ENCODE data around the gene AKAP12.

AKAP12 gene

DNA sequence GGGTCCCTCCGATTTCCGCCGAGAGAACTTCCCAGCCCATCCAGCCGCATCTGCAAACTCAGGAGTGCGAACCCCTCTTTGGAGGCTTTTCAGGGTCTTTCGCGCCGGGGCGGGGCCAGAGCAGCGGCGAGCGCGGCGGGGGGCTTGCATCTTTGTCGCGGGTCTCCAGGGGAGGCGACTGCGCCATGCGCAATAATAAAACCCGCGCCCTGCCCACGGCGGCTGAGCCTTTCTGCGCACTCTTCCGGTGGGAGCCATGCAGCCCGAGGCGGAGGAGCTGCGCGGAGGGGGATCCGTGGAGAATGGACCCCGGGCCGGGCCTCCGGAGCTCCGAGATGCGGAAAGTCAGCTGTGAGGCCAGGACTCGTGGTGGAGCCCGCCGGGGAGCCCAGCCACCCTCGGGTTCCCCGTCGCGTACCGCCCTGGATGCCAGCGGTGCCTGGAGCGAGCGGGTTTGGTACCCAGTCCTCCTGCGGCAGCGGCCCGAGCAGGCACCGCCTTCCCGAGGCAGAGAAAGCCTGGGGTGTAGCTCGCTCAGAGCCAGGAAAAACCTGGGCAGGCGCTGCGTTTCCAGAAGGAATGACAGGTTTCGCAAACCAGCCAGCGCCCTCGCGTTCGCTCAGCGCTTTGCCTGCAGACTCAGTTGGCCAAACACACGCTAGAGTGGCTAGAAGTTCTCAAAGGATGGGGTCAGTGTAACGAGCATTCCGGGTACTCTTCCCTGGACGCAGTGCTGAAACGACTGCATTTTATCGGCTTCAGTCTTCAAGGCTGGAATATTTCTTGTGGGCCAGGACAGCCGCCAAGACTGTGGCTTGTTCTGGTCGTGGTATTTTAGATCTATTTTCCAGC lies 1.2 kb downstream of the AKAP12 start:
- Histone ChIP-seq H3F3A (ENCODE audit: insufficient read depth, low read length) (no peaks in the 10 kb centered on the region), H3K27me3 (replicated peaks; ENCODE audit: insufficient read depth, low read length) (no peaks in the 10 kb centered on the region), H3K4me1 (ENCODE audit: low read length) (no peaks in the 10 kb centered on the region), H3K9me3 (replicated peaks; ENCODE audit: insufficient read depth, low read length) (no peaks in the 10 kb centered on the region), H3K4me2 (ENCODE audit: low read depth, low read length) (no peak overlapping the region), H3K4me3 (ENCODE audit: low read length) (no peak overlapping the region), H3K27ac (ENCODE audit: low read length) (no peak overlapping the region), H3K79me2 (ENCODE audit: low read length) (no peaks in the 10 kb centered on the region), H4K20me1 (ENCODE audit: insufficient read depth, low read length) (no peaks in the 10 kb centered on the region), H3K36me3 (replicated peaks; ENCODE audit: insufficient read depth, low read length) (no peaks in the 10 kb centered on the region), H3K9me2 (replicated peaks; ENCODE audit: insufficient read depth, low read length) (no peaks in the 10 kb centered on the region), H2AFZ (ENCODE audit: low read length) (no peak overlapping the region), H3K9ac (ENCODE audit: low read length) (no peak overlapping the region)
- no peak for DNase-seq
- no peak for TF ChIP-seq EZH2phosphoT487 (IDR thresholded peaks at IDR 0.05; ENCODE audit: low read length)
- TF ChIP-seq CTCF (IDR thresholded peaks at IDR 0.05; ENCODE audit: low read length), result no peak
- no peak for TF ChIP-seq EZH2 (optimal IDR thresholded peaks at IDR 0.05; ENCODE audit: low read depth, low read length)

- Histone ChIP-seq H3K9me2 (replicated peaks; ENCODE audit: insufficient read depth, low read length) (no peaks in the 10 kb centered on the region), H3K9ac (ENCODE audit: low read length) (no peak overlapping the region), H3K4me1 (ENCODE audit: low read length) (no peaks in the 10 kb centered on the region), H3K36me3 (replicated peaks; ENCODE audit: insufficient read depth, low read length) (no peaks in the 10 kb centered on the region), H4K20me1 (ENCODE audit: insufficient read depth, low read length) (no peaks in the 10 kb centered on the region), H3K4me2 (ENCODE audit: low read depth, low read length) (no peak overlapping the region), H3K27me3 (replicated peaks; ENCODE audit: insufficient read depth, low read length) (no peaks in the 10 kb centered on the region), H3K79me2 (ENCODE audit: low read length) (no peaks in the 10 kb centered on the region), H2AFZ (ENCODE audit: low read length) (no peak overlapping the region), H3F3A (ENCODE audit: insufficient read depth, low read length) (no peaks in the 10 kb centered on the region), H3K4me3 (ENCODE audit: low read length) (no peak overlapping the region), H3K9me3 (replicated peaks; ENCODE audit: insufficient read depth, low read length) (no peaks in the 10 kb centered on the region), H3K27ac (ENCODE audit: low read length) (no peak overlapping the region)
- TF ChIP-seq EZH2 (optimal IDR thresholded peaks at IDR 0.05; ENCODE audit: low read depth, low read length) (no peak), EZH2phosphoT487 (IDR thresholded peaks at IDR 0.05; ENCODE audit: low read length) (no peak), CTCF (IDR thresholded peaks at IDR 0.05; ENCODE audit: low read length) (no peak)
- DNase-seq, result no peak
These were observed 2.1 kb downstream of the AKAP12 start for GRCh38 chr6:151241853-151242252.

- Histone ChIP-seq H3K36me3 (replicated peaks; ENCODE audit: insufficient read depth, low read length) (no peaks in the 10 kb centered on the region), H3F3A (ENCODE audit: insufficient read depth, low read length) (no peaks in the 10 kb centered on the region), H3K79me2 (ENCODE audit: low read length) (no peaks in the 10 kb centered on the region), H3K9me2 (replicated peaks; ENCODE audit: insufficient read depth, low read length) (no peaks in the 10 kb centered on the region), H2AFZ (ENCODE audit: low read length) (no peak overlapping the region), H3K9me3 (replicated peaks; ENCODE audit: insufficient read depth, low read length) (no peaks in the 10 kb centered on the region), H4K20me1 (ENCODE audit: insufficient read depth, low read length) (no peaks in the 10 kb centered on the region), H3K4me2 (ENCODE audit: low read depth, low read length) (no peak overlapping the region), H3K27ac (ENCODE audit: low read length) (no peak overlapping the region), H3K4me3 (ENCODE audit: low read length) (no peak overlapping the region), H3K4me1 (ENCODE audit: low read length) (no peaks in the 10 kb centered on the region), H3K9ac (ENCODE audit: low read length) (no peak overlapping the region), H3K27me3 (replicated peaks; ENCODE audit: insufficient read depth, low read length) (no peaks in the 10 kb centered on the region)
- DNase-seq, result no peak
- TF ChIP-seq EZH2 (optimal IDR thresholded peaks at IDR 0.05; ENCODE audit: low read depth, low read length) (no peak), CTCF (IDR thresholded peaks at IDR 0.05; ENCODE audit: low read length) (no peak), EZH2phosphoT487 (IDR thresholded peaks at IDR 0.05; ENCODE audit: low read length) (no peak)
These were observed 2.7 kb downstream of the AKAP12 start for GRCh38 chr6:151242420-151242861.

Measured in MM.1S (cell line).